ENCODE measurements around the gene AVPI1.
"Not testable (repeated sequence)": the region's sequence is repeated elsewhere in the genome, so short reads cannot be mapped to it uniquely, and the experiment has no call there.

AVPI1 gene

DNA sequence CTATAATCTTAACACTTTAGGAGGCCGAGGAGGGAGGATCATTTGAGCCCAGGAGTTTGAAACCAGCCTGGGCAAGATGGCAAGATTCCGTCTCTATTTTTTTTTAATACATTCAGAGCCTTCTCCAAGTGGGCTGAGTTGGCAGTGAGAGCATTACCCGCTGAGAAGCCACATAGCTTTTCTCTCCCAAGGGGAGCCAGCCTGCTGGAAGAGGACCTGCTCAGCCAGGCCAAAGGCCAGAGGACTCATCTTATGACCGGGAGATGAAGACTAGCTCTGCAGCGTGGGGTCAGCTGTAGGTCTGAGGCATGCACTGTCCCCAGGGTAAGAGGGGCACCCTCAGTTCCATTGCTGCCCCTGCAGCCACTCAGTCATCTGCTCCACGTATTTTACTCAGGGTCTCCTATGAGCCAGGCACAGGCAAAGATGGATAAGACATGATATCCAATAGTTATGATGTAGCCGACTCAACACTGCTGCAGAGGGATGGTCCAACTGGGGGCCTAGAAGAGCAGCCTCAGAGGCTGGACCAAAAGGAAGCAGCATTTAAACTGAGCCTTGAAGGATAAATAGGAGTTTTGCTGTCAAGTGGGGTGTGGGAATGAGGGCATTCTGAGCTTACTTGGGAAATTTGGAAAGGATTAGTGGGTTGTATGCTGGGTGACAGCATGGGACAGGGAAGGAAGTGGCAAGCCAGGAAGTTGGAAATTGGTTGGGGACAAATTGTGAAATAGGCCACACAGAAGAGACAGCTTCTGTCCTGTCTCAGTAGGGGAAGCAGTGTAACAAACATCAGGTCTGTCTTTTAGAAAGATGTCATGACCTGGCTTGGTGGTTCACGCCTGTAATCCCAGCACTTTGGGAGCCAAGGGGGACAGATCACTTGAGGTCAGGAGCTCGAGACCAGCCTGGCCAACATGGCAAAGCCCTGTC lies 24.9 kb upstream of the AVPI1 start:
- DNase-seq: no peak

DNA sequence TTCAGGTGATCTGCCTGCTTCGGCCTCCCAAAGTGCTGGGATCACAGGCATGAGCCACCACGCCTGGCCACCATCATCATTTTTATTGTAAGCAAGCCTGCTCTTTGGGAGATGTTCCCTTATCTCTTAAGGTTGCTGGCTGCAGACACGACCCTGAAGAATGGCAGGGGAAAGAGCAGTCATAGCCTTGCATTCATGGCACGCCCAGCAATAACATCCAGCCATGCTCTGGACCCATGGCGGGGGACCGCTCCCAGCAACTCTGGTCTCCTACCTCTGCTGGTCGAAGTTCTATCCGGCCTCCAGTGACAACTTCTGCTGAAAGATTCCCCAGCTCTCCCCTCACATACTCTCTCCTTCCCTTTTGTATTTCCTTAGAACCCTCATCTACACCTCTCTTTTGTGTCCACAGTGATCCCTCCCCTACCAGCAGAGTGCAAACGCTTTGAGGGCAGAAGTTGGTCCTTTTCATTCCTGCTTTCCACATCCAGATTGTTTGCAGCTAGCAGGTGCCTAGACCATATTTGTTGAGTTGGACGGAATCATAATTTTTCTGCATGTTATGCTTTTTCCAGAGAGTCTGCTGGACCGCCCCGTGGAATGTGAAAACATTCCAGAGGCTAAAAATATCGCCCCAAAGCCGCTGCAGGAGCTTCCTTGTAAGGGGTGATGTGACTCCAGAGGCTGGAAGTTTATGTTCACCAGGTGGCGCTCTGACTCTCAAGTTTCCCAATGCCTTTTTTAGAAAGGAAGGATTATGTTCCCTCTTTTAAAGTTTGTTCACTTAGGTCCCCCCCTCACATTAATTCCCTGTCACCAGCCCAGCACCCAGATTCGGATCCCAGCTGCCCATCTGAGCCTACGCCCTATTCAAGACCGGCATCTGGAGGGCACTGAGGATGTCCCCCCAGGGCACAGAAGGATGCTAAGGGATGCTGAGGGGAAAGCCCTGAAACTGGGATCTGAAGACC lies 22.2 kb upstream of the AVPI1 start:
- DNase-seq: no peak

- no peak for DNase-seq
Observed at GRCh38 chr10:97708167-97708566, 21.1 kb upstream of the AVPI1 start.

GRCh38 chr10:97707134-97707861 lies 20.3 kb upstream of the AVPI1 start:
- no peak for DNase-seq

DNA sequence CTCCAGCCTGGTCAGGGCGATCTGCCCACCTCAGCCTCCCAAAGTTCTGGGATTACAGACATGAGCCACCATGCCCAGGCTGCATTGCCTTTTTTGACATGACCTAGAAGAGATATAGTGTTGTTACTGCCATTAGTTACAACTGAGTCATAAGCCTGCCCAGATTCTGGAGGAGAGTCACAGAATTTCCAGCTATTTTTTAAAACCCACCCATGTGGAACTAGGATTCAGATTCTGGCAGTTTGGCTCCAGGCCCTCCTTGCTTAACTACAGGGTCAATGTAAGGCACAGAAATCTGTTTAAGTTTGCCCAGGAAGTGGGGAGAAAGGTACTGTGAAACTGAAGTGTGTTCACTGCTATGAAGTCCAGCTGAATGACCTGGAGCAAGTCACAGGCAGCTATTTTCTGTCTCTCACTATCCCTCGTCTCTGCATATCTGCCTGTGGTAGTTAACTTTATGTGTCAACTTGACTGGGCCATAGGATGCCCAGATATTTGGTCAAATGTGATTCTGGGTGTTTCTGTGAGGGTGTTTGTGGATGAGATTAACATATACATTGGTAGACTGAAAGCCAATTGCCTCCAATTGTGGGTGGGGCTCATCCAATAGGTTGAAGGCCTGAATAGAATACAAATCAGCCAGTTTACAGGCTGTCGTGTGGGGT lies 18.1 kb upstream of the AVPI1 start:
- DNase-seq: no peak

DNA sequence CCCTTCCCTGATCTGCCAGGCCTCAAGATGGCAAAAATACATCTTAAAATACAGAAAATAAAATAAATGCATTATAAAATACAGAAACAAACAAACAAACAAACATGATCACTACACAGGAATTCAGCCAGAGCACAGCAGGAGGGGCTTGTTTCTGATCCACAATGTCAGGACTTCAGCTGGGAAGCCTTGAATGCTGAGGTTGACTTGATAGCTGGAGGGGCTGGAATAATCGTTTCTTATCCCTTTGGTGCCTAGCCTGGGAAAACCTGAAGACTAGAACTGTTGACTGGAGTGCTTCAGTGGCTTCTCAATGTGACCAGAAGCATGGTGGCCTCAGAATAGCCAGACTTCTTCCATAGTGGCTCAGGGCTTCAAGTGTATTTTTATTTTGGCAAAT lies 17.3 kb upstream of the AVPI1 start:
- DNase-seq: no peak

- no peak for DNase-seq
Observed at GRCh38 chr10:97703398-97704067, 16.5 kb upstream of the AVPI1 start.

DNA sequence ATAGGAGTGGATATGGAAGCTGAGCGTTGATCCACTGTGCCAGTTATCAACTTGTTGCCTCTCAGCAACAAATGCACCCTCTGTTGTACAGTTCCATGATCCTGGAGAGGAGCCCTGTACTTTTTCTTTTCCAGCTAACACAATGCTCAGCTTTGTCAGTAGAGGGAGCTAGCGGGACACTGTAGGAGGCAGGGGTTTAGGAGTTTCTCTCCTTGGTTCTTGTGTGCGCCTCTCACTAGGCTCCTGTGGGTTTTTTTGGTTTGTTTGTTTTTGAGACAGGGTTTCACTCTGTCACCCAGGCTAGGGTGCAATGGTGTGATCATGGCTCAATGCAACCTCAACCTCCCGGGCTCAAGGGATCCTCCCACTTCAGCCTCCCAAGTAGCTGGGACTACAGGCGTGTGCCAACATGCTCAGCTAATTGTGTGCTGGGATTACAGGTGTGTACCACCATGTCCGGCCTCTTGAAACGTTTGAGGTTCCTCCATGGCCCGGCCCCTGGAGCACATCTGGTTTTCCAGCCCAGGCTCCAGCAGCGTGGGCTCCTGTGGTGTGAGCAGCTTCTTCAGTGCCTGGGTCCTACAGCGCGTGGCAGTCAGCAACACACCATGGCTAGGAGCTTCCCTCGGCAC lies 14.5 kb upstream of the AVPI1 start:
- DNase-seq: no peak

GRCh38 chr10:97698072-97698655 lies 11.1 kb upstream of the AVPI1 start:
- DNase-seq: not testable (repeated sequence)

DNA sequence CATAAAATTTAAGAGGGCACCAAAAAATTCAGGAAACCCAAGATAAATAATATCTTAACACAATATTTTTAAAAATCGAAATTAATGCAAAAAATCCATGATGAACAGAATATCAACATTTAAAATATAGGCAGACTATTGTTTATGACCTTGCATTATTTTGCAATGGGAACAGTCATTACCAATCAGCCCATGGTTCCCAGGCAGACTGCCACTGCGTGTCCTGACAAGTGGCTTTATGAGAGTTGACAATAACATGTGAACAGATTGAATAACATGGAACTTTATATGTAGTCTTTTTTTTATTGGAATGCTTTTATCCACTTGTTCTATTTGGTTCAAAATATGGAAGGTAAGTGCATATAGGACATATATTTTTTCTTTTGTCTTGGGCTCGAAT lies 3.1 kb upstream of the AVPI1 start:
- DNase-seq: no peak

- no peak for DNase-seq
Observed at GRCh38 chr10:97689559-97690020, 2.5 kb upstream of the AVPI1 start.

DNA sequence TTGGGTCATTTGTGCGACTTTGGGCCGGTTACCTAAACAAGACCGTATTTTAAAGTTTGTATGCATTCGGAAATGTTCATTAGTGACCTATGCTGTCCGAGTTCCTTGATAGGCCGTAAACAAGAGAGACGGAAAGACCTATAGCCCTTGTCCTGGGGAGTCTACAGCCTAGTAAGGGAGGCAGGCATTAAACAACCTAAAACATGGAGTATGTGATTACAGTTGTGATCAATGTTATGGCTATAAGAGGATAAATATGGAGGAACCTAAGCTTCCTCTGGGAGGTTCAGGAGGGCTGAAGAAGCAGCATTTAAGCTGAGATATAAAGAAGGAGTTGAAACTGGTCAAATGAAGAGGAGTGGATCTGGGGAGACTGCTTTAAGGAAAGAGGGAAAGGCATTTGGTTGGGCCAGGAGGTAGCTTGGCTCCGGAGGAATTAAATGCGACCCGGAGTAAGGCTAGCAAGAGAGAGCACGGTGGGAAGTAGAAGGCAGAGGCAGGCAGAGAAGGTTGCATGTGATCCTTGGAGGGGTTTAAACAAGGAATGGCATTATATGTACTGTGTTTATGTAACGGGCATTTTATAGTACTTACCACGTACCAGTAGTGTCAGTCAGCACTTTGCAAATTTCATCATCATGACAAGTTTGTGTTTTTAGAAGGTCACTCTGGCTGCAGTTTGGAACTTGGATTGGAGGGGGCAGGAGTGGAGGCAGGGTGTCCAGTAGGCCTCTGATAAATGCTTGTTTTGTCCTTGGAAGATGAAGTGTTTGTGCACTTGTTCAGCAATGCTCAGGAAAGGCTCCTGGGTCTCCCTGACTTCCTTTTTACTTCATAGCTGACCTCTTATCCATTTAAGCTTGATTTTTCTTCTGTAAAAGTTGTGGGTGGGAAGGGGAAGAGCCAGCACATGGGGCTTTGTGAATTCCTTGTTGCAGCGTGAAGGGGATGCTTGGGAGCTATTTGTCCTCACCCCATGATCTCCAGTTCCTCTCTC lies 1.0 kb upstream of the AVPI1 start:
- DNase-seq: no peak

DNA sequence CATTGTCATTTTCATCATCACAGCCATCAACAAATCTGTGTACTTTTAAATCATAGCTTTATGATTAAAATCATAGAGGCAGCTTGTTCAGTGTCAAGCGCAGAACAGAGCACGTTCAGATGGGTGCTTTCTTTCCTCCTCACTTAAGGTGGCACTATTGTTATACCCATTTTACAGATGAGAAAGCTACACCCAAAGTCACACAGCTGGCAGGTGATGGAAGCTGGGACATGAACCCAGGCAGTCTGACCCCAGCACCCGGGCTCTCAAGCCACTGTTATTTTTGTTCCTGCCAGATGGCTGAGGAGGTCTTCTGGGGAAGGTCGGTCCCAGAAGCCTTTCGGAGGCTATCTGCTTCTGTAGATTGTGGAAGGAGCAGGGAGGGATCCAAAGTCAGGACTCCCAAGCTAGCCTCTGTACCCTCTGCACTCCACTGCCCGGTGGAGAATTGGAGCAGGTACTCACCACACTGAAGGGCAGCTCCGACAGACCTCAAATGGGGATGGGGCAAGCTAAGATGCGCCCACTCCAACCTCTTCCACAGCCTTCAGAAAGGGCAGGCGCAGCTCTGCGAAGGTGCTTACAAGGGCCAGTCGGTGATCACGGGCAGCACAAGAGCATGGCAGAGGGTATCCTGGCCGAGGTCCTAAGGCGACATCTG lies 610 bp downstream of the AVPI1 start:
- no peak for DNase-seq

DNA sequence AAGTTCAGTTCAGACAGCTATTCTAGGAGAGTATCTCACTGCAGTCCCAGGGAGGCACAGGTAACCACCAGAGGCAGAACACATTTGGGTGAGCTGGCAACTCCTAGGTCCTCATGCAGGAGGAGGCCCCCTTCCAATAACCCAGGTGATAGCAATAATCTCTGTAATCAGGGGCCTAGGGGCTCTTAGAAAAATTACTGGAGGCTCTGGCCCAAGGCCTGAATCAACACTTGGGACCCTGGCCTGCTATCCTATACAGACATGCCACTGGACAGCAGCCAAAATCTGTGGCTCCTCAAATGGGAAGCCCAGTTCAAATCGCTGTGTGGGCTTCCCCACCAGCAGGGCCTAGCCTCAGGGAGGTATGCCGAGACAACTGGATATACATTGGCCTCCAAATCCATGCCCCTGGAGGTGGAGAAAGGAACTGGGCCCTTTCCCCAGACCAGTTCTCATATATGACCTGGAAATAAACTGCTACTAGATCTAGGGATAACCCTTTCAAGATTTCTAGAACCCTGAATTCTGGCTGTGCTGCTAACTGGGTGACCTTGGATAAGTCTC lies 1.6 kb downstream of the AVPI1 start:
- no peak for DNase-seq

DNA sequence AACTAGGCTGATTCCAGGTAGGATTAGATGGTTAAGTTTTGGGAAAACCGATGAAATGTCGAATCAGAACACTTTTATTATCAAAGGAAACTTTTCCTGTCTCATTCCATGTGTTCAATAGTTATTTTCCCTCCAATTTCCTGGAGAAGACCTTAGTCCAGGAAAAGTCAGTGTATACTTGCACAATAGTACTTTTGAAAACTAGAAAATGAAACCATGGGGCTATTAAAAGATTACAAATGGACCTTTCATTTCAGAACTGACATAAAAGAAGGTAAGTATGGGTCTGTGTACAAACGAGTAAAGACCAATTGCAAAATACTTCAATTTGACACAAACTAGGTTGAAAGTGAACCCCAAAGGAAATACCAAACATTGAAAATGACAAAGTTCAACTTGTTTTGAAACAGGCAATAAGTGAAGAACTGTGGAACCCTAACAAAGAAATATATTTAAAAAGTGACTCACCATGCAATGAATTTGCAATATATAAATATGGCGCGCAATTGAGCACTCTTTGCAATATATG lies 2.1 kb downstream of the AVPI1 start:
- no peak for DNase-seq

- DNase-seq: not testable (repeated sequence)
Observed at GRCh38 chr10:97684368-97684713, 2.7 kb downstream of the AVPI1 start.

DNA sequence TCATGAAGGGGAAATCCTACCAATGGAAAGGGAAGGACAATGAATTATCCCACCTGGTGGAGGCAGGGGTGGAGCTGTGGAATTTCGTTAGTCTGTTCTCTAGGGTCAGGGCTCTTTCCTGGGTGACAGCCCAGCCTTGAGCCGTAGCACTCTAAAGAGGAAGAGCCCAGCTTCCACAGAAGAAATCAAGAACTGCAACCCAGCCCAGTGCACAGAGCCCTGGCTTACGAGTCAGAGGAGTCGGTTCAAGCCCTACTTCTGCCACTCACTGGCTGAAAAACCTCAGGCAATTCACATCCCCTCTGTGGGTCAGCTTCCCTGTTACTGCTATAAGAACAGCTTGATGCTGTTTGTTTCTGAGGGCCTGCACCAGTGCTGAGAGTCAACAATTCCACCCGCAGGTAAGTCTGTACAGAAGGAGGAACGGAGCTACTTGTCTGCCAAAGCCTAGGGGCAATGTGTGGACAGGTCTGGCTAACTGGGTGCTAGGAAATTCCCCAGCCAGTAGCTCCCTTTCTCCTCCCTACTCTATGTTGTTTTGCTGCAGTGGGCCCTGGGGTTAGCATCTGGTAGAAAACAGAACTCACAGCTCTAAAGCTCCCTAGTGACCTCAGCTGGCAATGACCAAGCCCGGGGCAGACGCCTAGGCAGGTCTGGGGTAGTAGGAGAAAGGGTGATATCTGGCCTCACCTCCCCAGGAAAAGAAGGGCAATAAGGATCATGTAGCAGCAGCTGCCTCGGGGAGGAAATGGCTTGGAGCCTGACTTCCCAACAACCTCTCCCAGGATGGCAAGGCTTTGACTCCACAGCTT lies 3.3 kb downstream of the AVPI1 start:
- DNase-seq: no peak

DNA sequence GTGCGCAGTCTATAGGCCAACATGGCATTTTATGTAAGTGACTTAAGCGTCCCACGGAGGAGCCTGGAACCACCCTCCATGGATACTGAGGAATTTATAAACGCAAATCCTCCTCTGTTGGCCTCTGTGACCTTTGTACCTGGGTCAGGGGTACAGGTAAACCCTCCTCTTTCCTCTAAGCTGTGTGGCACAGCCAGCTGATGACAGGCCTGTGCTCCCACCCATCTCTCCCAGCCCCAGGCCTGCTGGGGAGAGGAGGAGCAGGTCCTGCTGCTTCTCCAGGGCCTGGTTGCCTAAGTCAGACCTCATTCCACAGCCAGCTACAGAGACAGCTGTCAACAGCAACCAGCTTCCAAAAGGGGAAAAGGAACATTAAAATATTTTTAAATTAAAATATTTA lies 5.0 kb downstream of the AVPI1 start:
- no peak for DNase-seq

Data from activated CD4-positive, CD25-positive, alpha-beta regulatory T cell treated with anti-CD3 and anti-CD28 coated beads, Interleukin-2, amount 50 U/mL, for 72 hours (primary cell).